Loucy (cell line): ENCODE measurements around the gene GALNT9.

Experiments
- H2AFZ ChIP-seq: fragments of 200-600 bp; sonication (generic); 2 replicates; pipeline ENCODE4 v1.6.0; 2016; ENCODE audit warnings: antibody characterized with exemption, mild to moderate bottlenecking, low read length, moderate library complexity
- H3F3A ChIP-seq: fragments of 200-600 bp; 2 replicates; pipeline ENCODE4 v1.6.0; 2016; ENCODE audit warnings: antibody characterized with exemption, low read depth, mild to moderate bottlenecking
- H3K27me3 ChIP-seq: fragments of 200-600 bp; sonication (generic); 2 replicates; pipeline ENCODE4 v1.6.1; 2014; ENCODE audit warnings: low read length, mild to moderate bottlenecking; ENCODE audit not compliant: insufficient read depth, poor library complexity, severe bottlenecking
- H3K36me3 ChIP-seq: fragments of 200-600 bp; sonication (generic); 2 replicates; pipeline ENCODE4 v1.6.1; 2016; ENCODE audit warnings: low read length; ENCODE audit not compliant: insufficient read depth
- H3K4me1 ChIP-seq: fragments of 200-600 bp; sonication (generic); 2 replicates; pipeline ENCODE4 v1.5.1; 2014; ENCODE audit warnings: low read length, mild to moderate bottlenecking; ENCODE audit not compliant: insufficient read depth, poor library complexity, severe bottlenecking
- H3K4me2 ChIP-seq: fragments of 200-600 bp; sonication (generic); 2 replicates; pipeline ENCODE4 v1.6.0; 2014; ENCODE audit warnings: antibody characterized with exemption, low read length, low read depth, mild to moderate bottlenecking; ENCODE audit not compliant: poor library complexity, severe bottlenecking
- H3K4me3 ChIP-seq: fragments of 200-600 bp; sonication (generic); 2 replicates; pipeline ENCODE4 v1.5.1; 2014; ENCODE audit warnings: low read length, mild to moderate bottlenecking, mixed read lengths; ENCODE audit not compliant: poor library complexity, severe bottlenecking
- H3K79me2 ChIP-seq: fragments of 200-600 bp; sonication (generic); 2 replicates; pipeline ENCODE4 v1.6.1; 2014; ENCODE audit warnings: low read length; ENCODE audit not compliant: insufficient read depth
- H3K9ac ChIP-seq: fragments of 200-600 bp; sonication (generic); 2 replicates; pipeline ENCODE4 v1.6.0; 2014; ENCODE audit warnings: mild to moderate bottlenecking, low read depth, low read length, moderate library complexity; ENCODE audit not compliant: poor library complexity, severe bottlenecking
- H3K9me2 ChIP-seq: fragments of 200-600 bp; sonication (generic); replicated peaks from 2 replicates; pipeline ENCODE4 v1.6.1; 2016; ENCODE audit warnings: low read depth, low read length, mixed read lengths
- H3K9me3 ChIP-seq: fragments of 200-600 bp; sonication (generic); 2 replicates; pipeline ENCODE4 v1.6.1; 2014; ENCODE audit warnings: mild to moderate bottlenecking, antibody characterized with exemption, low read length, low read depth; ENCODE audit not compliant: insufficient read depth
- H4K20me1 ChIP-seq: fragments of 200-600 bp; sonication (generic); 2 replicates; pipeline ENCODE4 v1.6.0; 2014; ENCODE audit warnings: antibody characterized with exemption, low read length, mild to moderate bottlenecking; ENCODE audit not compliant: insufficient read depth, poor library complexity, severe bottlenecking
- EZH2phosphoT487 ChIP-seq: fragments of 200-600 bp; IDR thresholded peaks from 2 replicates; pipeline ENCODE4 v1.6.1; 2018; ENCODE audit warnings: antibody characterized with exemption, mild to moderate bottlenecking, moderate library complexity, borderline replicate concordance
- TF ChIP-seq, protein P1 (sequence below): fragments of 200-600 bp; sonication (generic); conservative IDR thresholded peaks from 2 replicates; pipeline ENCODE4 v1.5.1; 2014; ENCODE audit warnings: mild to moderate bottlenecking, antibody characterized with exemption, low read length

The GALNT9 gene

DNA sequence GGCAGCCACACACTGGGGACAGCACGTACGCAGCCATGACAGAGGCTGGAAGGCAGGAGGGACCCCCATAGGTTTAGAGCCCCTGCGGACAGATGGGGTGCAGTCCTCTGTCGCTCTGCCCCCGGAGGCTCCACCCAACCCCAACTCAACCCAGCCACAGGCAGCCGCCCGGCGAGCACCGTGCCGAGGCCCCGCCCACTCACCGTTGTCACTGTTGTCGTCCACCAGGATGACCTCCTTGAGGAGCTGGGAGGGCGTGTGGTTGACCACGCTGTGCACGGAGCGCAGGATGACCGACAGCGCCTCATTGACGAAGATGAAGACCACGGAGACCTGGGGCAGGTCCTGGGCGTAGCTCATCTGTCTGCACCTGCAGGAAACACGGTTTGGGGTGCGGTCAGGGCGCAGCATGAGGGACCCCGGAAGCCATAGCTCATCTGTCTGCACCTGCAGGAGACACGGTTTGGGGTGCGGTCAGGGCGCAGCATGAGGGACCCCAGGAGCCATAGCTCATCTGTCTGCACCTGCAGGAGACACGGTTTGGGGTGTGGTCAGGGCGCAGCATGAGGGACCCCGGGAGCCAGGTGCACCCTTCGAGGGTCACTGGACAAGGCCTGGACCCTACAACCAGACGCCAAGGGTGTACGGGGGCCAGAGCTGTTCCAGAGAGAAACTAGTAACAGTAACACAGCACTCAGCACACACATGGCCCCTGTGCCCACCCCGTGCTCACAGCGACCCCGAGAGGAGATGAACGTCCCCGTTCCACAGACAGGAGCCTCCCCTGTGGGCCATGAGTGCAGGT is 66.9 kb downstream of the GALNT9 start:
- Histone ChIP-seq H3K4me1 (peaks cover 14% of the 10 kb centered on the region), H2AFZ (no peak overlapping the region), H4K20me1 (no peaks in the 10 kb centered on the region), H3K4me2 (no peak overlapping the region), H3F3A (no peaks in the 10 kb centered on the region), H3K9ac (no peak overlapping the region), H3K9me2 (no peaks in the 10 kb centered on the region), H3K27me3 (no peaks in the 10 kb centered on the region), H3K79me2 (no peaks in the 10 kb centered on the region), H3K36me3 (no peaks in the 10 kb centered on the region), H3K9me3 (no peaks in the 10 kb centered on the region), H3K4me3 (no peak overlapping the region)
- no peak for TF ChIP-seq EZH2phosphoT487
- TF ChIP-seq, protein P1, sequence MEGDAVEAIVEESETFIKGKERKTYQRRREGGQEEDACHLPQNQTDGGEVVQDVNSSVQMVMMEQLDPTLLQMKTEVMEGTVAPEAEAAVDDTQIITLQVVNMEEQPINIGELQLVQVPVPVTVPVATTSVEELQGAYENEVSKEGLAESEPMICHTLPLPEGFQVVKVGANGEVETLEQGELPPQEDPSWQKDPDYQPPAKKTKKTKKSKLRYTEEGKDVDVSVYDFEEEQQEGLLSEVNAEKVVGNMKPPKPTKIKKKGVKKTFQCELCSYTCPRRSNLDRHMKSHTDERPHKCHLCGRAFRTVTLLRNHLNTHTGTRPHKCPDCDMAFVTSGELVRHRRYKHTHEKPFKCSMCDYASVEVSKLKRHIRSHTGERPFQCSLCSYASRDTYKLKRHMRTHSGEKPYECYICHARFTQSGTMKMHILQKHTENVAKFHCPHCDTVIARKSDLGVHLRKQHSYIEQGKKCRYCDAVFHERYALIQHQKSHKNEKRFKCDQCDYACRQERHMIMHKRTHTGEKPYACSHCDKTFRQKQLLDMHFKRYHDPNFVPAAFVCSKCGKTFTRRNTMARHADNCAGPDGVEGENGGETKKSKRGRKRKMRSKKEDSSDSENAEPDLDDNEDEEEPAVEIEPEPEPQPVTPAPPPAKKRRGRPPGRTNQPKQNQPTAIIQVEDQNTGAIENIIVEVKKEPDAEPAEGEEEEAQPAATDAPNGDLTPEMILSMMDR: no peak

DNA sequence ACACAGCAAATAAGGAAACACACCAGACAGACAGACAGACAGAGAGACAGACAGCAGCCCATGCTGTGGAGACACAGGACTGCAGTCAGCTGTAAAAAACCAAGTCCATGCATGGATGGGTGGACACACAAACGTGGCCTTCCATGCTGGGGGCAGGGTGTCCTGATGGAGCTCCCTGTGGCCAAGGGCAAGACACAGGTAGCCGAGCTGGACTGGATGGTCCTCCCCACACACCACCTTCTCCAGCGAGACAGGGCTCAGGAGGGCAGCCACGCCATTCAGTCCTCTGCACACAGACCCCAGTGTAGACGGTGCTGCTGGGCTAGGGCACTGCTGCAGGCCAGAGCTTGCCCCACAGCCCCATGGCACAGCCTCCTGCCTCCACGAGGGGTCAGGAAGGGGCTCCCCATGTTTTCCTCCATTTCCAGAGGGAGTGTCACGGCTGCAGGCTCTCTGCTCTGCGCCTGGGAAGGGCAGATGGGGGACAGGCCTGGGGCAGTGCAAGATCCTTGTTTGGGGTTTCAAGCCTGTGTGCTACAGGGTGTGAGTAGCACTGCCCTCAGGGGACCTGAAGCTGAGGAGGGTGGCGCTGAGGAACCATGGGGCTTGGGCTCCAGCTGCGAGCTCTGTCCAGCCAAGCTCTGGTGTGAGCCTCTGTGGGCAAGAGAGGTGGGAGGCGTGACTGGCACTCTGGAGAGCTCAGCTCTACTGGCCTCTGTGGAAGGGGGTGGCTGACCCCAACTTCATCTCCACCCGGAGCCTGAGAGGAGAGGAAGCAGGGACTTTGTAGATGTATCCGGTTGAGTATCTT is 67.9 kb downstream of the GALNT9 start:
- no peaks in the 10 kb centered on the region for H3K9me3 ChIP-seq
- peaks cover 14% of the 10 kb centered on the region for H3K4me1 ChIP-seq
- no peaks in the 10 kb centered on the region for H3K79me2 ChIP-seq
- no peak overlapping the region for H3K4me2 ChIP-seq
- H3K36me3 ChIP-seq: no peaks in the 10 kb centered on the region
- H4K20me1 ChIP-seq: no peaks in the 10 kb centered on the region
- TF ChIP-seq EZH2phosphoT487: no peak
- TF ChIP-seq, protein P1: no peak
- H3K27me3 ChIP-seq: no peaks in the 10 kb centered on the region
- no peaks in the 10 kb centered on the region for H3K9me2 ChIP-seq
- no peaks in the 10 kb centered on the region for H3F3A ChIP-seq
- H3K4me3 ChIP-seq: no peak overlapping the region
- H2AFZ ChIP-seq: no peak overlapping the region
- H3K9ac ChIP-seq: no peak overlapping the region

DNA sequence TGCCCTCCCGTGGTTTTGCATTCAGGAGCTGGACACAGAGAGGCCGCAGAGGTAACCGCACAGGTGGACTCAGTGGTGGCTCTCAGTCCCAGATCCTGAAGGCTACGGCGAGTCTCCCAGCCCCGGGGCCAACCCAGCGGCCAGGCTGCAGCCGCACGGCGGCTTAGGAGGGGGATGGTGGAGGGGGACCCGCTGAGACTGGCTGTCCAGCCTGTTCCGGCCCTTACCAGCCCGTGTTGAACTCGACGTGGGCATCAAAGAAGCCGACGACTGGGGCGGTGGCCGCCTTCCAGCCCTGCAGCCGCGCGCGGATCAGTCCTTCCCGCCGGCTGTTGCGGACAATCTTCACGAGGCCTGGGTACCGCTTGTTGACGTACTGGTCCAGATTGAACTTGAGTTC is 68.7 kb downstream of the GALNT9 start:
- Histone ChIP-seq H3K9ac (no peak overlapping the region), H3K9me3 (no peaks in the 10 kb centered on the region), H3K79me2 (no peaks in the 10 kb centered on the region), H3K27me3 (no peaks in the 10 kb centered on the region), H4K20me1 (no peaks in the 10 kb centered on the region), H3F3A (no peaks in the 10 kb centered on the region), H3K4me3 (no peak overlapping the region), H3K4me2 (no peak overlapping the region), H2AFZ (no peak overlapping the region), H3K9me2 (no peaks in the 10 kb centered on the region), H3K4me1 (peaks cover 14% of the 10 kb centered on the region), H3K36me3 (no peaks in the 10 kb centered on the region)
- TF ChIP-seq EZH2phosphoT487: no peak
- TF ChIP-seq, protein P1: no peak
